Measurements from ENCODE around the gene MYBPC3.

DNA sequence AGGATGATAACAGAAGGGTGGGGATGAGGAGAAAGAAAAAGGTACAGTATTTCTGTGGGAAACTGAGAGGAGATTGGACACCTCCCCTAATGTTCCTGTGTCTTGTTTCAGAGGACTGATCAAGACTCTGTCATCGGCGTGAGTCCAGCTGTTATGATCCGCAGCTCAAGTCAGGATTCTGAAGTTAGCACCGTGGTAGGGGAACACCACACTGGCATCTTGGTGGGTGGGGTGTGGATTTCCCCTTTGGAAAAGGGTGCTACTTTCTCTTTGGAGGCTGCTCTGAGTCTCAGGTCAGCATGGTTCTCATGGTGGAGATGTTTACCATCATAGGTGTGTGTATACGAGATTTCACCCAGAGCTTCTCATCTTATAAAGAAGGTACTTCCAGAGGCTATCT lies 57.1 kb downstream of the MYBPC3 start:
- TF ChIP-seq, protein P1, sequence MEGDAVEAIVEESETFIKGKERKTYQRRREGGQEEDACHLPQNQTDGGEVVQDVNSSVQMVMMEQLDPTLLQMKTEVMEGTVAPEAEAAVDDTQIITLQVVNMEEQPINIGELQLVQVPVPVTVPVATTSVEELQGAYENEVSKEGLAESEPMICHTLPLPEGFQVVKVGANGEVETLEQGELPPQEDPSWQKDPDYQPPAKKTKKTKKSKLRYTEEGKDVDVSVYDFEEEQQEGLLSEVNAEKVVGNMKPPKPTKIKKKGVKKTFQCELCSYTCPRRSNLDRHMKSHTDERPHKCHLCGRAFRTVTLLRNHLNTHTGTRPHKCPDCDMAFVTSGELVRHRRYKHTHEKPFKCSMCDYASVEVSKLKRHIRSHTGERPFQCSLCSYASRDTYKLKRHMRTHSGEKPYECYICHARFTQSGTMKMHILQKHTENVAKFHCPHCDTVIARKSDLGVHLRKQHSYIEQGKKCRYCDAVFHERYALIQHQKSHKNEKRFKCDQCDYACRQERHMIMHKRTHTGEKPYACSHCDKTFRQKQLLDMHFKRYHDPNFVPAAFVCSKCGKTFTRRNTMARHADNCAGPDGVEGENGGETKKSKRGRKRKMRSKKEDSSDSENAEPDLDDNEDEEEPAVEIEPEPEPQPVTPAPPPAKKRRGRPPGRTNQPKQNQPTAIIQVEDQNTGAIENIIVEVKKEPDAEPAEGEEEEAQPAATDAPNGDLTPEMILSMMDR (IDR thresholded peaks at IDR 0.05), result no peak
- TF ChIP-seq POLR2A (IDR thresholded peaks at IDR 0.05) (no peak), POLR2AphosphoS5 (IDR thresholded peaks at IDR 0.05) (no peak), EP300 (IDR thresholded peaks at IDR 0.05; ENCODE audit: low read depth) (no peak)
